Measurements from ENCODE around the gene VGLL4.
"Not testable (repeated sequence)": the region's sequence is repeated elsewhere in the genome, so short reads cannot be mapped to it uniquely, and the experiment has no call there.

The VGLL4 gene

DNA sequence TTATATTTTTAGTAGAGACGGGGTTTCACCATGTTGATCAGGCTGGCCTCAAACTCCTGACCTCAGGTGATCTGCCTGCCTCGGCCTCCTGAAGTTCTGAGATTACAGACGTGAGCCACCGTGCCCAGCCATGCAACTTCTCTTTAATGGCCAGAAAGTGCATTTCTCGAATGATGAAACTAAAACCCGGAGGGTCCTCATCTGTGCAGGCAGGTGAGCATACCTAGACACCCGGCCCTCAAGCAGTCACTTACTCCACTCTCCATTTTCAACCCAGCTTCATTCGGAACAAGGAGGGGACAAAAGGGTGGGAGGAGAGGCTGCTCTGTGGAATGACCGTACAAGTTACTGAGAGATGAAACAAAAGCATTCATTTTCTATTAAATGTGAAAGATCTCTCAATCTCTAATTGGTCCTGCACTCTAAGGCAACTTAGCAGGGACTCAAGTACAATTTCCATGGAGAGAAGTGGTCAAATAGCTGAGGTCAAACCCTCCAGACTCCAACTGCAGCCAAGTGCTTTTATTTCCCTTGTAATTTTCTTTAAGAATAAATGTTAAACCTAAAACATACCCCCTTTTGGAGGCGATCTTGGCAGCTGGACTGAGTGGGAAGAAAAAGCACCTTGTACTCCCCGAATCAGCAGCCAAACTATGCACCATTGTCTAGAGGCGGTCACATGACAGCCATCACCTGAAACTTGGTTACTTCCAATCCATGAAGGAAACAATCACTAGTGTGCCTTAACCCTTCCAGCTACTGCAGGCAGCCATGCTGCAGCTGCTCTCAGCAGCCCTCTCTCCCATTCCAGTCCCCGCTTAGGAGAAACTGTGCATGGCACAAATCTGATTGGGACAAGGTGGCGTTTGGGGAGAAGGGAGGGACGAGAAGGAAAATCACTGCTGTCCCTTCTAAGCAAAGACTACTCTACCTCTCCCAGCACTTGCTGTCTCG is 62.2 kb downstream of the VGLL4 start:
- TF ChIP-seq, protein P1, sequence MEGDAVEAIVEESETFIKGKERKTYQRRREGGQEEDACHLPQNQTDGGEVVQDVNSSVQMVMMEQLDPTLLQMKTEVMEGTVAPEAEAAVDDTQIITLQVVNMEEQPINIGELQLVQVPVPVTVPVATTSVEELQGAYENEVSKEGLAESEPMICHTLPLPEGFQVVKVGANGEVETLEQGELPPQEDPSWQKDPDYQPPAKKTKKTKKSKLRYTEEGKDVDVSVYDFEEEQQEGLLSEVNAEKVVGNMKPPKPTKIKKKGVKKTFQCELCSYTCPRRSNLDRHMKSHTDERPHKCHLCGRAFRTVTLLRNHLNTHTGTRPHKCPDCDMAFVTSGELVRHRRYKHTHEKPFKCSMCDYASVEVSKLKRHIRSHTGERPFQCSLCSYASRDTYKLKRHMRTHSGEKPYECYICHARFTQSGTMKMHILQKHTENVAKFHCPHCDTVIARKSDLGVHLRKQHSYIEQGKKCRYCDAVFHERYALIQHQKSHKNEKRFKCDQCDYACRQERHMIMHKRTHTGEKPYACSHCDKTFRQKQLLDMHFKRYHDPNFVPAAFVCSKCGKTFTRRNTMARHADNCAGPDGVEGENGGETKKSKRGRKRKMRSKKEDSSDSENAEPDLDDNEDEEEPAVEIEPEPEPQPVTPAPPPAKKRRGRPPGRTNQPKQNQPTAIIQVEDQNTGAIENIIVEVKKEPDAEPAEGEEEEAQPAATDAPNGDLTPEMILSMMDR (IDR thresholded peaks at IDR 0.05; ENCODE audit: low read depth, low read length): no peak
- no peak for DNase-seq (ENCODE audit: extremely low read depth, low read depth)

DNA sequence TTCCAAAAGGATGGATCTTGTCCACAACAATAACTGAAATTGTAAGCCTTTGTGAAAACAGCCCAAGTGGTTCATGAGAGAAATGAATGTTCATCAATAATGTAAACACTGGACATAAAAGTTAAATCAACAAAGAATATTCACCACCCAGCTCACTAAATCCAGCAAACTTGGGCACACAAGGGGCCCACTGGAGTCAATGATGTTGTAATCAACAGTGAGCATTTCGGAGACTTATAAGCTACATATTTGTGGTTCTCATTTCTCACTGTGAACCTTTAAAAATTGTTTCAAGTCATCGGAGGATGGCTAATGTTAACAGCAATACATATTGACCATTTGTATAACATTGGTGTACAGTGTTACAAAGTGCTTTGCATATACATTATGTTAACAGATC is 63.1 kb downstream of the VGLL4 start:
- DNase-seq (ENCODE audit: extremely low read depth, low read depth): no peak
- TF ChIP-seq, protein P1 (IDR thresholded peaks at IDR 0.05; ENCODE audit: low read depth, low read length): no peak

DNA sequence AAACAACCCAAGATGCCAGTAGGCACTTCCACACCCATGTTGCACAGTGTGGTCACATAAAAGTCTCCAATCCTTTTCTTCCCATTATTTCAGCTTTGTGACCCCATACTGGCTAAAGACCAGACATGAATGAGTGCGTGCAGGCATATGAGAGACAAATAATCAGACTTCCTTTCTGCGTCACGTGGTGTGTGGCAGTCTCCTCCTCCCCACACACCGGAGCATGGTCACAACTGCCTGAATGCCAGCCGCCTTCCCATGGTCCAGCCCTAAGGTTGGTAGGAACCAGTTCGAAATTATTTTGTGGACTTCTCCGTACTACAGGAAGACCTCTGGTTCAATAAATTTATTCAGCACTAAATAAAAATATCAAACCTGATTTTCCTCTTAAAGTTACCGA is 65.5 kb downstream of the VGLL4 start:
- TF ChIP-seq, protein P1 (IDR thresholded peaks at IDR 0.05; ENCODE audit: low read depth, low read length): no peak
- no peak for DNase-seq (ENCODE audit: extremely low read depth, low read depth)

DNA sequence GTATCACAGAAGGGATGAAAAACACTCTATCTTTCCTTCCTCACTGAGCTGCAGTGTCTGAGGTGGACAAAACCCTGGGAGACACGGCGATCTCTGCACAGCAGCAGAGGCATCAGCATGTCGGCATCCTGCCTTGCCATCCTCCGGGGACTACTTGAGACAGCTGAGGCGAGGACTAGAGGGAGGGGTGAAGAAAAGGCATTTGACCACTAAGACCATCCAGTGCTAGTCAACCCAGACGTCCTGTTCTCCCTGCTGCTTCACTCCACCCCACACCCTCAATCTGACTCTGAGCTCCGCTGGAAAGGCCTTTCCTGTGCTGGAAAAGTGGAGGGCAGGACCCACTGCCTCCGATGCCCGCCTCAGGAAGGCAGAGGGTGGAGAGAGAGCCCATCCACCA is 67.3 kb downstream of the VGLL4 start:
- DNase-seq (ENCODE audit: extremely low read depth, low read depth): no peak

DNA sequence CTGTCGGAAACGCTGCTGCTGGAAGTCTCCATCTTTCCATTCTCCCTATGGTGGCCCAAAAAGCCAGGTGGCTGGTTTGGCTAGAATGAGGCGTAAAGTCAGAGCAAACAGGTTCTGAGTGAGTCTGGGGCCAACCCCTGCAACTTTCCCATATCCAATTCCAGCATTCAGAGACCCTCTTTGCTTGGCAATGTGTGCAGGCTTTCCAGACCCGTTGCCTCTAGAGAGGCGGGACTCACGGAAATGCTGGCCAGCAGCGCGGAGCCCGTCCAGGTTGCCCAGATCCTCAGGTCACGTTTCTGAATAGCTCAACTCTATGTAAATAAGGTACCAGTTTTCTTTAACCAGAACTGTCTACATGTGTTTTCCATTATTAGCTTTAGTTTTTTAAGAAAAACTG is 68.0 kb downstream of the VGLL4 start:
- DNase-seq (ENCODE audit: extremely low read depth, low read depth): no peak
- TF ChIP-seq, protein P1 (IDR thresholded peaks at IDR 0.05; ENCODE audit: low read depth, low read length): no peak

More for the DNA sequence above, 67.3 kb downstream of the VGLL4 start:
- TF ChIP-seq, protein P1 (IDR thresholded peaks at IDR 0.05; ENCODE audit: low read depth, low read length): no peak

DNA sequence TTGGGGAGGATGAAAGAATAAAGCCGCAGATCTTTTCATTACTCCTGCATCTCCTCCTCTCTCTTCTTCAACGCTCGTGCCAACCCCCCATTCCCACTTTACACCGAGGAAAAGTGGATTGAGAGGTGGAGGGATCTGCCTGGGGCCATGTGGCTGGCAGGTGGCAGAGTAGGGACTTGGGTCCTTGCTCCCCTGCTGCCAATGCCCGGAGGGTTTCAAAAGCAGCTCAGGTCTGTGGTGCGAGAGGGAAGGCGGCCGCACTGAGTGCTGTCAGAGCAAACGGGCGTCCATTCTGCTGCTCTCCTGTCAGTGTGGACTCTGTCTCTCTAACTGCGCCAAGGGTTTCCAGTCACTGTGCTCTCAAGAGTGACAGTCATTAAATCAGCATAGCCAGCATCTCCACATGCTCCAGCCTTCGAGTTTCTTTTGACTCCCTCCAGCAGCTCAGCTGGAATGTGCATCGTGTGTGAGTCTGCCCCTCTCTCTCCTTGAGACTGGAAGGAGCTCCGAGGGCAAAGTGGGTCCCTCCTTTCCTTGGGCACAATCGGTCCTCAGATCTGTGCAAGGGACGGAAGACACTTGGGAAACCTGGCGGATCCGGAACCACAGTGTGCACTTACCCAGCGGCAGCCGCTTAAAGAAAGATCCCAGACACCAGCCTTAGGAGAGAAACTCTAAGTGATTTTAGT is 68.6 kb downstream of the VGLL4 start:
- no peak for DNase-seq (ENCODE audit: extremely low read depth, low read depth)
- TF ChIP-seq, protein P1 (IDR thresholded peaks at IDR 0.05; ENCODE audit: low read depth, low read length): no peak

DNA sequence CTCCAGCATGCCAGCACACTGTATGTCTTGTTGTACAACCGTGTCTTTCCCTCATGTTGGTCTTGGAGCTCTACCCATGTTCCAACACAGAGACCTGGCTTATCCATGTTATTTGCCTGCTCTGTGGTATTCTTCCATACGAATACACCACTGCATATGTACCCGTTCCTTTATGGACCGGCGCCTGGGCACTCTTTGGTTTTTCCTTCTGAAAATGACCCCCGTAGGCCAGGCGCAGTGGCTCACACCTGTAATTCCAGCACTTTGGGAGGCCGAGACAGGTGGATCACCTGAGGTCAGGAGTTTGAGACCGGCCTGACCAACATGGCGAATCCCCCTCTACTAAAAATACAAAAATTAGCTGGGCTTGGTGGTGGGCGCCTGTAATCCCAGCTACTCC is 71.1 kb downstream of the VGLL4 start:
- not testable (repeated sequence) for DNase-seq (ENCODE audit: extremely low read depth, low read depth)

Data from AG09319 (cell line).